NCI-H2196 (cell line): ENCODE results near the gene OLIG1.

ENCODE experiments used
- DNase-seq: peaks from one replicate; lab custom pipeline; 2025; ENCODE audit not compliant: unreplicated experiment; lab: John Stamatoyannopoulos, UW

Gene OLIG1, protein sequence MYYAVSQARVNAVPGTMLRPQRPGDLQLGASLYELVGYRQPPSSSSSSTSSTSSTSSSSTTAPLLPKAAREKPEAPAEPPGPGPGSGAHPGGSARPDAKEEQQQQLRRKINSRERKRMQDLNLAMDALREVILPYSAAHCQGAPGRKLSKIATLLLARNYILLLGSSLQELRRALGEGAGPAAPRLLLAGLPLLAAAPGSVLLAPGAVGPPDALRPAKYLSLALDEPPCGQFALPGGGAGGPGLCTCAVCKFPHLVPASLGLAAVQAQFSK

DNA sequence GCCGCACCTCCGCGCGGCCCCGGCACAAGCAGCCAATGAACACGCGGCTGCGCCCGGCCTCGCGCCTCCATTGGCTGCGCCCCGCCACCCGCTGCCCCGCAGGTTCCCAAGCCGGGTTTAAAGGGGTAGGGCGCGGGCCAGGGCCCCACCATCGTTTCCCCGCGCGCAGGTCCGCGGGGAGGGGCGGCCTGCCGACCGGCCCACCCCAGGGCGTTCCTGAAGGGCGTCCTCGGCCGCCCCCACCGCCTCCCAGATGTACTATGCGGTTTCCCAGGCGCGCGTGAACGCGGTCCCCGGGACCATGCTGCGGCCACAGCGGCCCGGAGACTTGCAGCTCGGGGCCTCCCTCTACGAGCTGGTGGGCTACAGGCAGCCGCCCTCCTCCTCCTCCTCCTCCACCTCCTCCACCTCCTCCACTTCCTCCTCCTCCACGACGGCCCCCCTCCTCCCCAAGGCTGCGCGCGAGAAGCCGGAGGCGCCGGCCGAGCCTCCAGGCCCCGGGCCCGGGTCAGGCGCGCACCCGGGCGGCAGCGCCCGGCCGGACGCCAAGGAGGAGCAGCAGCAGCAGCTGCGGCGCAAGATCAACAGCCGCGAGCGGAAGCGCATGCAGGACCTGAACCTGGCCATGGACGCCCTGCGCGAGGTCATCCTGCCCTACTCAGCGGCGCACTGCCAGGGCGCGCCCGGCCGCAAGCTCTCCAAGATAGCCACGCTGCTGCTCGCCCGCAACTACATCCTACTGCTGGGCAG lies at the start of gene OLIG1:
Gene OLIG1 (plus strand): TSS at position 148 of the 750 bp plus-strand sequence. CDS start 106 bp downstream, at position 254.
- DNase-seq = peak; percentile 79

DNA sequence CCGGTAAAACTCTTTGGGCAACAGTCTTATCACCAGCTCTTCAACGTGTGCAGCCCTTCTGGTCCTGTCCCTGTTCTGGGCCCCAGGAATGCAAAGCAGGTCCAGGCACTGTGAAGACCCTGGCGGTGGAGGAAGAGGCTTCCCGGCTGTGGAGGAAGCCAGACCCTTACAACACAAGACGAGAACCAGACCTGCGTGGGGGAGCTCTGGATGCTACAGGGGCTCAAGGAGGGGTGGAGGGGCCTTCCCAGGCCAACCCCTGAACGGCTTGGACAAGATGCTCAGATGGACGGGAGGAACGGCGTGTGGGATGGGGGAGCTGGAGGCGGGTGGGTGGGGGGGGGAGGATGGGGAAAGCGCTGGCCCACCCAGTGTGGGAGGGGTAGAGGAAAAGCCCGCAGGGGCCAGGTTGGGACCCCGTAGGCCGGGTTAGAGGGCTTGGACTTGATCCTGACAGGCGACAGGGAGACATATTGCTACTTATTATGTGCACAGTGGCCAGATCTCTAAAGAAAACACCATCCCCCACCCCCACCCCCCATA lies 49.3 kb upstream of the OLIG1 start:
- no peak for DNase-seq

DNA sequence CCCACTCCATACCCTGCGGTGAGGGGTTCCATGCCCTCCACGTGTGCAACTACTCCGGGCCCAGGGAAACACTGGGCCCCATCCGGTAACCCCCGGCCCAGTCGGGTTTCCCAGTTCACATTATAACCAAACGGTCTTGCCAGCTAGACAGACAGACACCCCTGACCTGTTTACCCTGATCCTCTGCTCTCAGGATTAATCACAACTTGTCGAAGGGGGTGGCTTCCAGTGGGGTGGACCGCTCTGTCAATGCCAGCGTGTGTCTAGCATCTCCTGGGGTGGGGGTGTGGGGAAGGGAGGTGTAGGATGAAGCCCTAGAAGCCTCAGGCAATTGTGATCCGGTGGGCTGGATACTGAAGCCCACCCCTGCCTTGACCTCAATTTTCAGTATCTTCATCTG lies 48.8 kb upstream of the OLIG1 start:
- DNase-seq = no peak

DNA sequence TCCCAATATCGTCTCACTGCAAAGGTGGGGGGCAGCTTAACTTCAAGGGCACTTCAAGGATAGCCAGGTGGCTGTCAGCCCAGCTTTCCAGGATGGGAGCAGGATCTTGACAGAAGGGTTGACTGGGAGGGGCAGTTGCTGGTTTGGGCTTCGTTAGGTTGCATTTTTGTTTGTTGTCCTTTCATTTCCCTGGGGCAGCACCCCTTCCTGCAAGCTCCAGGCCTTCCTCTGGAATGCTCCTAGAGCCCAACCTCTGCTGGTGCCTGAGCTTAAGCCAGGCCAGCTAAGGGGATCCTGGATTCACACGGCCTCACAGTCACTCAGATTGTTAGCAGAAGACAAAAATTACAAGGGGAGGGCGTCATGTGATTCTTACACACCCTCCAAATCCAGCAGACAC lies 48.3 kb upstream of the OLIG1 start:
- no peak for DNase-seq

DNA sequence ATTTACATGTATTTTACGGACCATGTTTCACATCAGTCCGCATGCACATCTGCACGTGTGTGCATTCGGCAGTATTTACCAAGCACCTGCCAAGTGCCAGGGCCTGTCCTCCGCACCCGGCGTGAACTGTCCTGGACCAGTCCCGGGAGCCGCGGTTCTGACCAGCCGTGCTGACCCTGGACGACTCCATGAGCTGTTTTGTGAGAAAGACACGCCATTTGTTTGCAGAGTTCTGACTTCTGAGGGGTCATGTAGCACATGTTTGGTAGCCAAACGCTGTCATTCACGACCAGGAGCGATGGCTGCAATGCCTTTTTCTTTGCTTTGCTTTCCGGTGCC lies 47.5 kb upstream of the OLIG1 start:
- no peak for DNase-seq

DNA sequence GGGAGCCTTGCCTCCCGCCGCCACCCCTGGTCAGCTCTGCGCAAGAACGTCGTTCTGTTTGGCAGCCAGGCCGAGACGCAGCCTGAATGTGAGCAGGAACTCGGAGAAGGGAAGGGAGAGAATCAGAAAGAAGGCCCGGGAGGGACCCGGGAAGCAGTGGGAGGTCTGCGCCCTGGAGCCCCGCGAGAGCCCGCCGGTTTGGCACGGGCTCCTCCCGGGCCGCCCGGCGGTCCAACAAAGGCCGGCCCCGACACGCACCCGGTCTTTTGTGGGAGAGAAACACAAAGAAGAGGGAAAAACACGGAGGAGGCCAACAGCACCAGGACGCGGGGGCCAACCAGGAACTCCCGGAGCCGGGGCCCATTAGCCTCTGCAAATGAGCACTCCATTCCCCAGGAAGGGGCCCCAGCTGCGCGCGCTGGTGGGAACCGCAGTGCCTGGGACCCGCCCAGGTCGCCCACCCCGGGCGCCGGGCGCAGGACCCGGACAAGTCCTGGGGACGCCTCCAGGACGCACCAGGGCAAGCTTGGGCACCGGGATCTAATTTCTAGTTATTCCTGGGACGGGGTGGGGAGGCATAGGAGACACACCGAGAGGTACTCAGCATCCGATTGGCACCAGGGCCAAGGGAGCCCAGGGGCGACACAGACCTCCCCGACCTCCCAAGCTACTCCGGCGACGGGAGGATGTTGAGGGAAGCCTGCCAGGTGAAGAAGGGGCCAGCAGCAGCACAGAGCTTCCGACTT lies 46.9 kb upstream of the OLIG1 start:
- no peak for DNase-seq

DNA sequence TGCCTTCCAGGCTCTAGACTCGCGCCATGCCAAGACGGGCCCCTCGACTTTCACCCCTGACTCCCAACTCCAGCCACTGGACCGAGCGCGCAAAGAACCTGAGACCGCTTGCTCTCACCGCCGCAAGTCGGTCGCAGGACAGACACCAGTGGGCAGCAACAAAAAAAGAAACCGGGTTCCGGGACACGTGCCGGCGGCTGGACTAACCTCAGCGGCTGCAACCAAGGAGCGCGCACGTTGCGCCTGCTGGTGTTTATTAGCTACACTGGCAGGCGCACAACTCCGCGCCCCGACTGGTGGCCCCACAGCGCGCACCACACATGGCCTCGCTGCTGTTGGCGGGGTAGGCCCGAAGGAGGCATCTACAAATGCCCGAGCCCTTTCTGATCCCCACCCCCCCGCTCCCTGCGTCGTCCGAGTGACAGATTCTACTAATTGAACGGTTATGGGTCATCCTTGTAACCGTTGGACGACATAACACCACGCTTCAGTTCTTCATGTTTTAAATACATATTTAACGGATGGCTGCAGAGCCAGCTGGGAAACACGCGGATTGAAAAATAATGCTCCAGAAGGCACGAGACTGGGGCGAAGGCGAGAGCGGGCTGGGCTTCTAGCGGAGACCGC lies 46.3 kb upstream of the OLIG1 start:
- no peak for DNase-seq

DNA sequence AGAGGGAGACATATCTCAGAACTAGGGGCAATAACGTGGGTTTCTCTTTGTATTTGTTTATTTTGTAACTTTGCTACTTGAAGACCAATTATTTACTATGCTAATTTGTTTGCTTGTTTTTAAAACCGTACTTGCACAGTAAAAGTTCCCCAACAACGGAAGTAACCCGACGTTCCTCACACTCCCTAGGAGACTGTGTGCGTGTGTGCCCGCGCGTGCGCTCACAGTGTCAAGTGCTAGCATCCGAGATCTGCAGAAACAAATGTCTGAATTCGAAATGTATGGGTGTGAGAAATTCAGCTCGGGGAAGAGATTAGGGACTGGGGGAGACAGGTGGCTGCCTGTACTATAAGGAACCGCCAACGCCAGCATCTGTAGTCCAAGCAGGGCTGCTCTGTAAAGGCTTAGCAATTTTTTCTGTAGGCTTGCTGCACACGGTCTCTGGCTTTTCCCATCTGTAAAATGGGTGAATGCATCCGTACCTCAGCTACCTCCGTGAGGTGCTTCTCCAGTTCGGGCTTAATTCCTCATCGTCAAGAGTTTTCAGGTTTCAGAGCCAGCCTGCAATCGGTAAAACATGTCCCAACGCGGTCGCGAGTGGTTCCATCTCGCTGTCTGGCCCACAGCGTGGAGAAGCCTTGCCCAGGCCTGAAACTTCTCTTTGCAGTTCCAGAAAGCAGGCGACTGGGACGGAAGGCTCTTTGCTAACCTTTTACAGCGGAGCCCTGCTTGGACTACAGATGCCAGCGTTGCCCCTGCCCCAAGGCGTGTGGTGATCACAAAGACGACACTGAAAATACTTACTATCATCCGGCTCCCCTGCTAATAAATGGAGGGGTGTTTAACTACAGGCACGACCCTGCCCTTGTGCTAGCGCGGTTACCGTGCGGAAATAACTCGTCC lies 45.5 kb upstream of the OLIG1 start:
- DNase-seq = no peak

DNA sequence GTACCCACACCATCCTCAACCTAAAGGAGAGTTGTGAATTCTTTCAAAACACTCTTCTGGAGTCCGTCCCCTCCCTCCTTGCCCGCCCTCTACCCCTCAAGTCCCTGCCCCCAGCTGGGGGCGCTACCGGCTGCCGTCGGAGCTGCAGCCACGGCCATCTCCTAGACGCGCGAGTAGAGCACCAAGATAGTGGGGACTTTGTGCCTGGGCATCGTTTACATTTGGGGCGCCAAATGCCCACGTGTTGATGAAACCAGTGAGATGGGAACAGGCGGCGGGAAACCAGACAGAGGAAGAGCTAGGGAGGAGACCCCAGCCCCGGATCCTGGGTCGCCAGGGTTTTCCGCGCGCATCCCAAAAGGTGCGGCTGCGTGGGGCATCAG lies 44.8 kb upstream of the OLIG1 start:
- DNase-seq = no peak

DNA sequence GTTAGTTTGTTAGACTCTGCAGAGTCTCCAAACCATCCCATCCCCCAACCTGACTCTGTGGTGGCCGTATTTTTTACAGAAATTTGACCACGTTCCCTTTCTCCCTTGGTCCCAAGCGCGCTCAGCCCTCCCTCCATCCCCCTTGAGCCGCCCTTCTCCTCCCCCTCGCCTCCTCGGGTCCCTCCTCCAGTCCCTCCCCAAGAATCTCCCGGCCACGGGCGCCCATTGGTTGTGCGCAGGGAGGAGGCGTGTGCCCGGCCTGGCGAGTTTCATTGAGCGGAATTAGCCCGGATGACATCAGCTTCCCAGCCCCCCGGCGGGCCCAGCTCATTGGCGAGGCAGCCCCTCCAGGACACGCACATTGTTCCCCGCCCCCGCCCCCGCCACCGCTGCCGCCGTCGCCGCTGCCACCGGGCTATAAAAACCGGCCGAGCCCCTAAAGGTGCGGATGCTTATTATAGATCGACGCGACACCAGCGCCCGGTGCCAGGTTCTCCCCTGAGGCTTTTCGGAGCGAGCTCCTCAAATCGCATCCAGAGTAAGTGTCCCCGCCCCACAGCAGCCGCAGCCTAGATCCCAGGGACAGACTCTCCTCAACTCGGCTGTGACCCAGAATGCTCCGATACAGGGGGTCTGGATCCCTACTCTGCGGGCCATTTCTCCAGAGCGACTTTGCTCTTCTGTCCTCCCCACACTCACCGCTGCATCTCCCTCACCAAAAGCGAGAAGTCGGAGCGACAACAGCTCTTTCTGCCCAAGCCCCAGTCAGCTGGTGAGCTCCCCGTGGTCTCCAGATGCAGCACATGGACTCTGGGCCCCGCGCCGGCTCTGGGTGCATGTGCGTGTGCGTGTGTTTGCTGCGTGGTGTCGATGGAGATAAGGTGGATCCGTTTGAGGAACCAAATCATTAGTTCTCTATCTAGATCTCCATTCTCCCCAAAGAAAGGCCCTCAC lies 44.2 kb upstream of the OLIG1 start, which contains the start of gene OLIG2:
Gene OLIG2 (plus strand): TSS at position 447 of the 954 bp plus-strand sequence. CDS start 928 bp downstream, outside the sequence.
- no peak for DNase-seq

DNA sequence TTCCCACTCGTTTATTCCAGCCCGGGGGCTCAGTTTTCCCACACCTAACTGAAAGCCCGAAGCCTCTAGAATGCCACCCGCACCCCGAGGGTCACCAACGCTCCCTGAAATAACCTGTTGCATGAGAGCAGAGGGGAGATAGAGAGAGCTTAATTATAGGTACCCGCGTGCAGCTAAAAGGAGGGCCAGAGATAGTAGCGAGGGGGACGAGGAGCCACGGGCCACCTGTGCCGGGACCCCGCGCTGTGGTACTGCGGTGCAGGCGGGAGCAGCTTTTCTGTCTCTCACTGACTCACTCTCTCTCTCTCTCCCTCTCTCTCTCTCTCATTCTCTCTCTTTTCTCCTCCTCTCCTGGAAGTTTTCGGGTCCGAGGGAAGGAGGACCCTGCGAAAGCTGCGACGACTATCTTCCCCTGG lies 43.5 kb upstream of the OLIG1 start:
- no peak for DNase-seq

DNA sequence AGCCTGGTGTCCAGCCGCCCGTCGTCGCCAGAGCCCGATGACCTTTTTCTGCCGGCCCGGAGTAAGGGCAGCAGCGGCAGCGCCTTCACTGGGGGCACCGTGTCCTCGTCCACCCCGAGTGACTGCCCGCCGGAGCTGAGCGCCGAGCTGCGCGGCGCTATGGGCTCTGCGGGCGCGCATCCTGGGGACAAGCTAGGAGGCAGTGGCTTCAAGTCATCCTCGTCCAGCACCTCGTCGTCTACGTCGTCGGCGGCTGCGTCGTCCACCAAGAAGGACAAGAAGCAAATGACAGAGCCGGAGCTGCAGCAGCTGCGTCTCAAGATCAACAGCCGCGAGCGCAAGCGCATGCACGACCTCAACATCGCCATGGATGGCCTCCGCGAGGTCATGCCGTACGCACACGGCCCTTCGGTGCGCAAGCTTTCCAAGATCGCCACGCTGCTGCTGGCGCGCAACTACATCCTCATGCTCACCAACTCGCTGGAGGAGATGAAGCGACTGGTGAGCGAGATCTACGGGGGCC lies 43.0 kb upstream of the OLIG1 start:
- DNase-seq = no peak

DNA sequence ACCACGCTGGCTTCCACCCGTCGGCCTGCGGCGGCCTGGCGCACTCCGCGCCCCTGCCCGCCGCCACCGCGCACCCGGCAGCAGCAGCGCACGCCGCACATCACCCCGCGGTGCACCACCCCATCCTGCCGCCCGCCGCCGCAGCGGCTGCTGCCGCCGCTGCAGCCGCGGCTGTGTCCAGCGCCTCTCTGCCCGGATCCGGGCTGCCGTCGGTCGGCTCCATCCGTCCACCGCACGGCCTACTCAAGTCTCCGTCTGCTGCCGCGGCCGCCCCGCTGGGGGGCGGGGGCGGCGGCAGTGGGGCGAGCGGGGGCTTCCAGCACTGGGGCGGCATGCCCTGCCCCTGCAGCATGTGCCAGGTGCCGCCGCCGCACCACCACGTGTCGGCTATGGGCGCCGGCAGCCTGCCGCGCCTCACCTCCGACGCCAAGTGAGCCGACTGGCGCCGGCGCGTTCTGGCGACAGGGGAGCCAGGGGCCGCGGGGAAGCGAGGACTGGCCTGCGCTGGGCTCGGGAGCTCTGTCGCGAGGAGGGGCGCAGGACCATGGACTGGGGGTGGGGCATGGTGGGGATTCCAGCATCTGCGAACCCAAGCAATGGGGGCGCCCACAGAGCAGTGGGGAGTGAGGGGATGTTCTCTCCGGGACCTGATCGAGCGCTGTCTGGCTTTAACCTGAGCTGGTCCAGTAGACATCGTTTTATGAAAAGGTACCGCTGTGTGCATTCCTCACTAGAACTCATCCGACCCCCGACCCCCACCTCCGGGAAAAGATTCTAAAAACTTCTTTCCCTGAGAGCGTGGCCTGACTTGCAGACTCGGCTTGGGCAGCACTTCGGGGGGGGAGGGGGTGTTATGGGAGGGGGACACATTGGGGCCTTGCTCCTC lies 42.3 kb upstream of the OLIG1 start:
- no peak for DNase-seq

DNA sequence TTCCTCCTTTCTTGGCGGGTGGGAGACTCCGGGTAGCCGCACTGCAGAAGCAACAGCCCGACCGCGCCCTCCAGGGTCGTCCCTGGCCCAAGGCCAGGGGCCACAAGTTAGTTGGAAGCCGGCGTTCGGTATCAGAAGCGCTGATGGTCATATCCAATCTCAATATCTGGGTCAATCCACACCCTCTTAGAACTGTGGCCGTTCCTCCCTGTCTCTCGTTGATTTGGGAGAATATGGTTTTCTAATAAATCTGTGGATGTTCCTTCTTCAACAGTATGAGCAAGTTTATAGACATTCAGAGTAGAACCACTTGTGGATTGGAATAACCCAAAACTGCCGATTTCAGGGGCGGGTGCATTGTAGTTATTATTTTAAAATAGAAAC lies 41.7 kb upstream of the OLIG1 start:
- no peak for DNase-seq

DNA sequence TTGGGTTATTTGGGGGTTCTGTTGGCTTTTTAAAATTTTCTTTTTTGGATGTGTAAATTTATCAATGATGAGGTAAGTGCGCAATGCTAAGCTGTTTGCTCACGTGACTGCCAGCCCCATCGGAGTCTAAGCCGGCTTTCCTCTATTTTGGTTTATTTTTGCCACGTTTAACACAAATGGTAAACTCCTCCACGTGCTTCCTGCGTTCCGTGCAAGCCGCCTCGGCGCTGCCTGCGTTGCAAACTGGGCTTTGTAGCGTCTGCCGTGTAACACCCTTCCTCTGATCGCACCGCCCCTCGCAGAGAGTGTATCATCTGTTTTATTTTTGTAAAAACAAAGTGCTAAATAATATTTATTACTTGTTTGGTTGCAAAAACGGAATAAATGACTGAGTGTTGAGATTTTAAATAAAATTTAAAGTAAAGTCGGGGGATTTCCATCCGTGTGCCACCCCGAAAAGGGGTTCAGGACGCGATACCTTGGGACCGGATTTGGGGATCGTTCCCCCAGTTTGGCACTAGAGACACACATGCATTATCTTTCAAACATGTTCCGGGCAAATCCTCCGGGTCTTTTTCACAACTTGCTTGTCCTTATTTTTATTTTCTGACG lies 41.1 kb upstream of the OLIG1 start:
- DNase-seq = no peak

DNA sequence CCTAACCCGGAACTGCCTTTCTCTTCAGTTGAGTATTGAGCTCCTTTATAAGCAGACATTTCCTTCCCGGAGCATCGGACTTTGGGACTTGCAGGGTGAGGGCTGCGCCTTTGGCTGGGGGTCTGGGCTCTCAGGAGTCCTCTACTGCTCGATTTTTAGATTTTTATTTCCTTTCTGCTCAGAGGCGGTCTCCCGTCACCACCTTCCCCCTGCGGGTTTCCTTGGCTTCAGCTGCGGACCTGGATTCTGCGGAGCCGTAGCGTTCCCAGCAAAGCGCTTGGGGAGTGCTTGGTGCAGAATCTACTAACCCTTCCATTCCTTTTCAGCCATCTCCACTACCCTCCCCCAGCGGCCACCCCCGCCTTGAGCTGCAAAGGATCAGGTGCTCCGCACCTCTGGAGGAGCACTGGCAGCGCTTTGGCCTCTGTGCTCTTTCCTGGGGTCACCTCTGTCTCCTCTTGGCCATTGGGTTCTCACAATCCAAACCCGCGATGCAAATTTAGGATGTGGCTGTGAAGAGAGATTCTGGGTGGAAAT lies 40.5 kb upstream of the OLIG1 start:
- no peak for DNase-seq

DNA sequence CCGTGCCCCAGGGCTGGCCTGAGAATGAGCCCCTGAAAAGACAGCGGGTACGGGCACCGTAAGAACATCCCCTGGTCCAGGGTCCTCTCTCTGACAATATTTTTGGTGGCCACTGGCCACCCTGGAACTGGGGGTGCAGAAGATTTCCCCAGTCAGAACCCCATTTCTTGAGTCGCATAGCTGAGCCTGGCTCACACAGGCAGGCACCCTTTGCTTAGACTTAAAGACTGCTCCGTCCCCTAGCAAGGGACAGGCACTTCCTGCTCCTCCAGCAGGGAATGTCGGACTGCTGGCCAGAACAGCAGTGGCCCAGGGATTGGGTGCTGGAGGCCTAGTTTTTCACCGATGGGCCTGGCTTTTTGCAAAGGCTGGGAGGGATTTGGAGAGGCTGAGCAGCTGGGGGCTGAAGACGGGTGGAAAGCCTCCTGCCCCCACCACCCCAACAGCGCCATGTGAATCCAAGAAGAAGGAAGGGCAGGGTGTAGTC lies 39.9 kb upstream of the OLIG1 start:
- DNase-seq = no peak
